CD4-positive, alpha-beta T cell (primary cell): Measurements from ENCODE around the gene FAM221B. TPM values are rescaled to one million over a fixed set of nuclear protein-coding genes. Genes with fewer than 3 reads are reported as not detected.

Experiments used
- ATAC-seq: fragments of 200-7000 bp; cut with Tn5 transposase; one replicate; pipeline ENCODE4 v1.10.0; 2022; ENCODE audit warnings: mild to moderate bottlenecking; ENCODE audit not compliant: poor library complexity
- CTCF ChIA-PET: fragments of 350-600 bp; sonication (Branson Sonifier 250); formaldehyde crosslinking; loops from one replicate; lab custom pipeline; 2021; ENCODE audit warnings: antibody characterized with exemption, inconsistent platforms; lab: Charles Lee
- POLR2A ChIA-PET: fragments of 350-600 bp; sonication (Branson Sonifier 250); formaldehyde crosslinking; loops from one replicate; lab custom pipeline; 2021; ENCODE audit warnings: antibody characterized with exemption, inconsistent platforms; lab: Charles Lee
- DNase-seq, 14 experiments: peaks; one replicate each; pipeline ENCODE4 v3.0.0-alpha.2; 2013 to 2020; ENCODE audit warnings: mixed read lengths in 2 of 14
- H3K27ac ChIP-seq, 2 donors: one replicate each; pipeline versions ENCODE4 v1.5.1 to v1.7.0; 2013; ENCODE audit warnings: low read length in 2 of 2, low read depth in 1 of 2, mild to moderate bottlenecking in 1 of 2
- H3K27me3 ChIP-seq, 2 experiments: 1 replicate in 1 of 2; 2 replicates in 1 of 2; pipeline versions ENCODE4 v1.6.1 to v1.7.0; 2013; ENCODE audit warnings: low read length in 2 of 2, control low read depth in 1 of 2, mild to moderate bottlenecking in 1 of 2, moderate library complexity in 1 of 2; ENCODE audit not compliant: insufficient read depth in 2 of 2, control insufficient read depth in 1 of 2
- H3K36me3 ChIP-seq: one replicate; pipeline ENCODE4 v1.6.1; 2013; ENCODE audit warnings: low read length, control low read depth; ENCODE audit not compliant: insufficient read depth
- H3K4me1 ChIP-seq: one replicate; pipeline ENCODE4 v1.6.1; 2013; ENCODE audit warnings: low read length, control low read depth; ENCODE audit not compliant: insufficient read depth
- H3K4me3 ChIP-seq: one replicate; pipeline ENCODE4 v1.5.1; 2013; ENCODE audit warnings: mild to moderate bottlenecking, low read length, moderate library complexity
- H3K9me3 ChIP-seq, 2 experiments: 1 replicate in 1 of 2; 2 replicates in 1 of 2; pipeline versions ENCODE4 v1.6.1 to v1.7.0; 2013; ENCODE audit warnings: low read length in 2 of 2, mild to moderate bottlenecking in 2 of 2, control low read depth in 1 of 2, moderate library complexity in 1 of 2; ENCODE audit not compliant: control insufficient read depth in 1 of 2, insufficient read depth in 1 of 2
- H3K27ac Mint-ChIP-seq: one replicate; pipeline ENCODE4 v1.8.0; 2020; ENCODE audit warnings: mixed read lengths
- H3K27me3 Mint-ChIP-seq: one replicate; pipeline ENCODE4 v1.8.0; 2021; ENCODE audit warnings: mixed read lengths
- H3K36me3 Mint-ChIP-seq: one replicate; pipeline ENCODE4 v1.8.0; 2021; ENCODE audit warnings: low read depth, mixed read lengths
- H3K4me1 Mint-ChIP-seq: one replicate; pipeline ENCODE4 v1.8.0; 2021; ENCODE audit warnings: low read depth, mixed read lengths
- H3K4me3 Mint-ChIP-seq: one replicate; pipeline ENCODE4 v1.8.0; 2020; ENCODE audit warnings: mild to moderate bottlenecking, mixed read lengths
- H3K9me3 Mint-ChIP-seq: one replicate; pipeline ENCODE4 v1.8.0; 2020; ENCODE audit warnings: mixed read lengths
- intact Hi-C, 2 experiments: fragments of 100-400 bp; cut with DNase I in 1 of 2; cut with micrococcal nuclease in 1 of 2; formaldehyde crosslinking; loops; one replicate each; pipeline versions ENCODE4 v1.15.1 to v1.9.0; 2023 to 2025; cut with DNase I, micrococcal nuclease
- total RNA-seq, 174 experiments: library from RNA in 2 of 174; stranded (reverse) in 2 of 174; gene quantifications; one replicate each; pipeline ENCODE4 v1.2.3 and lab custom pipeline; 2021 to 2026
- TF ChIP-seq, protein P1 (sequence below): fragments of 200-600 bp; IDR thresholded peaks from one replicate; pipeline ENCODE4 v1.8.0; 2022; ENCODE audit warnings: antibody characterized with exemption, mild to moderate bottlenecking

Gene FAM221B
- total RNA-seq, 2 experiments from 2014 or later: not detected

DNA sequence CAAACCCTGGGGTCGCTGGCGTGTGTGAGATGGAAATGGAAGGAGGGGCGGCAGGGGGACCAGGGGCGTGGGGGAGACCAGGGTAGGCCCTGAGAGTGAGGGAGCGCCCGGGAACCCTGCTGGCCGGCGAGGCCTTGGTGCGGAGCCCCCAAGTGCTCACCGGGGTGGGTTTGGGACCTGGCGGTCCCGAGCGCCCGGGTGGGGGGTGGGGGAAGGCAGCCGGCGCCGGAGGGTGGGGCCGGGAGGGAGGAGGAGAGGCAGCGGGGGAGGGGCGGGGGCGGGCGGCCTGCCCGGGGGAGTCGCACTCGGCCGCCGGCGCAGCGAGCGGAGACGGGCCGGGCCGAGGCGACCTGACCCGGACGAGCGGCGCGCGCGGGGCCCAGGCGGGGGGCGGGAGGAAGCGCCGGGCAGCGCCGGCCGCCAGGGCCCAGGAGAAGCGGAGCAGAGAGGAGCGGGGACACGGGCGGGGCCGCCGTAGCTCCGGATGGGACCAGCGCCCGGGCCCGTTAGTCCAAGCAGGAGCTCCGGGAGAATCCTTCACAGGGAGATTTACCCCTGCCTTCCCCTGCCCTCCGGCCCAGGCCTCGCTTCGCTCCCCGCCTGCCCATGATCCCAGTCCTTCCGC is 37.1 kb downstream of the FAM221B start, which contains the start of gene NPR2:
Gene NPR2 (plus strand): TSS at position 295 of the 625 bp plus-strand sequence. CDS start 818 bp downstream, outside the sequence.
- POLR2A ChIA-PET: no interaction called here
- peak in 1 of 14 experiments; percentile 20 for DNase-seq
- no peaks in the 10 kb centered on the region for H3K27me3 ChIP-seq
- Mint-ChIP-seq H3K27me3 (no peaks in the 10 kb centered on the region), H3K27ac (no peak within 1 kb of the TSS), H3K9me3 (no peaks in the 10 kb centered on the region), H3K4me3 (no peak within 1 kb of the TSS), H3K4me1 (peaks cover 7% of the 10 kb centered on the region), H3K36me3 (peaks cover 32% of the 10 kb centered on the region)
- intact Hi-C loops: loop anchor here in 1 of 2 experiments (5.0 kb wide), 1 partner anchor 231 kb away; no protein-coding TSS in a partner anchor
- H3K4me3 ChIP-seq: no peak within 1 kb of the TSS
- CTCF ChIA-PET: interaction anchor here (1.6 kb wide), 1 partner anchor 91 kb away, joined by 5 read pairs; no protein-coding TSS in a partner anchor
- no peaks in the 10 kb centered on the region for H3K9me3 ChIP-seq
- H3K27ac ChIP-seq: no peak within 1 kb of the TSS
- peaks cover 5% of the 10 kb centered on the region for H3K4me1 ChIP-seq
- peaks cover 22% of the 10 kb centered on the region for H3K36me3 ChIP-seq
- TF ChIP-seq, protein P1, sequence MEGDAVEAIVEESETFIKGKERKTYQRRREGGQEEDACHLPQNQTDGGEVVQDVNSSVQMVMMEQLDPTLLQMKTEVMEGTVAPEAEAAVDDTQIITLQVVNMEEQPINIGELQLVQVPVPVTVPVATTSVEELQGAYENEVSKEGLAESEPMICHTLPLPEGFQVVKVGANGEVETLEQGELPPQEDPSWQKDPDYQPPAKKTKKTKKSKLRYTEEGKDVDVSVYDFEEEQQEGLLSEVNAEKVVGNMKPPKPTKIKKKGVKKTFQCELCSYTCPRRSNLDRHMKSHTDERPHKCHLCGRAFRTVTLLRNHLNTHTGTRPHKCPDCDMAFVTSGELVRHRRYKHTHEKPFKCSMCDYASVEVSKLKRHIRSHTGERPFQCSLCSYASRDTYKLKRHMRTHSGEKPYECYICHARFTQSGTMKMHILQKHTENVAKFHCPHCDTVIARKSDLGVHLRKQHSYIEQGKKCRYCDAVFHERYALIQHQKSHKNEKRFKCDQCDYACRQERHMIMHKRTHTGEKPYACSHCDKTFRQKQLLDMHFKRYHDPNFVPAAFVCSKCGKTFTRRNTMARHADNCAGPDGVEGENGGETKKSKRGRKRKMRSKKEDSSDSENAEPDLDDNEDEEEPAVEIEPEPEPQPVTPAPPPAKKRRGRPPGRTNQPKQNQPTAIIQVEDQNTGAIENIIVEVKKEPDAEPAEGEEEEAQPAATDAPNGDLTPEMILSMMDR: no peak
- no peak for ATAC-seq

DNA sequence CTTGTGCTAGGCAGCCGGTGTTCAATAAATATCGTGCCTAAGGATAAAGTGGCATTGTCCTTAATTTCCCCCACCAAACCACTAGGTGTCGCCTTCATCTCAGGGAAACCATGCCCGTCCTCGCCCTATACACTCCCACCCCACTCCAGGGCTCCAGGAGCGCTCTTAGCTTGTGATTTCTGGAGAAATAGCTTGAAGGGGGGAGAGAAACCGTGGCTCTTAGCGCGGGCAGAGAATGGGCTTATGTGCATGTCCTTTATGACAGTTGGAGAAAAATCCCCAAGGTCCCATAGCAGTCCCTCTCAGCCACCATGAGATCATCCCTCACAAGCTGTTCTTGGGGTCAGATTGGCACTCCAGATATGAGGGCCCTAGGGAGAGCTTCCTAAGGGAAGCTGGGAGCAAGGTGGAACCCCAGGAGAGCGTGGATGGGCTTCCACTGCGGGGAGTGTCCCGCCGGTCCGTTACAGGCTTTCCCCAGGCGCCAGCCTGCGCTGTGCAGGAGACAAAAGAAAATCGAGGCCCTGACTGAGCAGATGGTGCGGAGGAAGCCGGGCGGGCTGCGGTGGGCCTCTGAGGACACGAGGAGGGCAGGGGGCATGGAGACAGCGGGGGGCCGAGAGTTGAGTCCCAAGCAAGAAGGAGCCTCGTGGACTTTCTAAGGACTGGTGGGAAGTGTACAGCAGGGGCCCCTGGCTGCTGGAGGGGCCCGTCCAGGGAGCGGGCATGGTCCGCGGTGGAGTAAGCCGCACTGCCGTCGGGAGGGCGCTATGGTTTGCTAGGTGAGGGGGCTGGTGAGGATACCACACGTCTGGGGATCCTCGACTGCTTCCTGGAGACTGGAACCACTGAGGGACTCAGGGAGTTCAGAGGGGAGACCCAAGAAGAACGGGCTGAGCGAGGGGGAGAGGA is 37.9 kb downstream of the FAM221B start:
- TF ChIP-seq, protein P1: peak; percentile 89

DNA sequence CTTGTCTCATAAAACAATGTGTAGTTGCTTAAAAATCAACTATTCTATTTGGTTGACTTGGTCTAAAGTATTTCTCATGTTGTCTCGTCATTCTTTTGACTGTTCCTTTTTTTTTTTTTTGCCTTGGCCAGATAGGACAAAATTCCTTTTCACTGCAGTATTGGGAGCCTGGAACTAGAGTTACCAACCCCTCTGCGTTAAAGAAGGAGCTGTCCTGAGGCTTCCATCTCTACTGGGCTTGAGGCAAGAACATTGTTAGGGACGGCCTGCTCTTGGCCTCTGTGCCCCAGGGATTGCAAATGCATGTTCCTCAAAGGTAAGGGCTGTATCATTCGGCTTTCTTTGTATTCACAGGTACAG is 38.5 kb downstream of the FAM221B start:
- Histone ChIP-seq H3K27ac (no peak overlapping the region), H3K4me3 (no peak overlapping the region), H3K36me3 (peaks cover 33% of the 10 kb centered on the region), H3K27me3 (no peaks in the 10 kb centered on the region), H3K4me1 (peaks cover 5% of the 10 kb centered on the region), H3K9me3 (no peaks in the 10 kb centered on the region)
- intact Hi-C loops: loop anchor here (1.0 to 5.0 kb wide), 5 partner anchors 35 to 233 kb away; no protein-coding TSS in a partner anchor
- Mint-ChIP-seq H3K27ac (no peak overlapping the region), H3K27me3 (no peaks in the 10 kb centered on the region), H3K9me3 (no peaks in the 10 kb centered on the region), H3K4me3 (no peak overlapping the region), H3K36me3 (peaks cover 38% of the 10 kb centered on the region), H3K4me1 (peaks cover 7% of the 10 kb centered on the region)
- DNase-seq (no peak), ATAC-seq (no peak)
- POLR2A ChIA-PET: interaction anchor here (0.7 to 1.2 kb wide), 2 partner anchors 42 to 710 kb away, joined by 3 to 4 read pairs; partner anchors contain the start of gene FANCG
- CTCF ChIA-PET: interaction anchor here (0.6 to 3.5 kb wide), 17 partner anchors 12 to 145 kb away, joined by 3 to 32 read pairs (median 4); partner anchors contain the start of genes CREB3, FAM221B, GBA2 and RGP1
- TF ChIP-seq, protein P1: no peak

More for the DNA sequence above, 37.9 kb downstream of the FAM221B start:
- no peak overlapping the region for H3K4me3 Mint-ChIP-seq
- H3K9me3 ChIP-seq: no peaks in the 10 kb centered on the region
- H3K4me1 ChIP-seq: peaks cover 5% of the 10 kb centered on the region
- intact Hi-C loops: loop anchor here (1.0 to 5.0 kb wide), 5 partner anchors 35 to 233 kb away; no protein-coding TSS in a partner anchor
- H3K36me3 Mint-ChIP-seq: peaks cover 39% of the 10 kb centered on the region
- H3K36me3 ChIP-seq: peaks cover 29% of the 10 kb centered on the region
- CTCF ChIA-PET: interaction anchor here (0.6 to 3.5 kb wide), 18 partner anchors 13 to 146 kb away, joined by 3 to 32 read pairs (median 4); partner anchors contain the start of genes CREB3, FAM221B, GBA2 and RGP1
- no peak overlapping the region for H3K4me3 ChIP-seq
- peak; percentile 32 to 84 (median 44) for DNase-seq
- ATAC-seq: peak; percentile 97
- H3K9me3 Mint-ChIP-seq: no peaks in the 10 kb centered on the region
- H3K27me3 Mint-ChIP-seq: no peaks in the 10 kb centered on the region
- H3K27ac Mint-ChIP-seq: no peak overlapping the region
- H3K27me3 ChIP-seq: no peaks in the 10 kb centered on the region
- peaks cover 7% of the 10 kb centered on the region for H3K4me1 Mint-ChIP-seq
- POLR2A ChIA-PET: interaction anchor here (0.7 to 1.2 kb wide), 2 partner anchors 42 to 711 kb away, joined by 3 to 4 read pairs; partner anchors contain the start of gene FANCG
- H3K27ac ChIP-seq: no peak overlapping the region
